HG03108 (cell line): ENCODE results near the gene PLA2G7.
"Not testable (repeated sequence)": the region's sequence is repeated elsewhere in the genome, so short reads cannot be mapped to it uniquely, and the experiment has no call there.

ENCODE experiments used
- ATAC-seq: cut with Tn5 transposase; IDR thresholded peaks from one replicate; pipeline ENCODE4 v1.9.1; 2021; ENCODE audit warnings: moderate library complexity; ENCODE audit not compliant: unreplicated experiment

PLA2G7 gene

DNA sequence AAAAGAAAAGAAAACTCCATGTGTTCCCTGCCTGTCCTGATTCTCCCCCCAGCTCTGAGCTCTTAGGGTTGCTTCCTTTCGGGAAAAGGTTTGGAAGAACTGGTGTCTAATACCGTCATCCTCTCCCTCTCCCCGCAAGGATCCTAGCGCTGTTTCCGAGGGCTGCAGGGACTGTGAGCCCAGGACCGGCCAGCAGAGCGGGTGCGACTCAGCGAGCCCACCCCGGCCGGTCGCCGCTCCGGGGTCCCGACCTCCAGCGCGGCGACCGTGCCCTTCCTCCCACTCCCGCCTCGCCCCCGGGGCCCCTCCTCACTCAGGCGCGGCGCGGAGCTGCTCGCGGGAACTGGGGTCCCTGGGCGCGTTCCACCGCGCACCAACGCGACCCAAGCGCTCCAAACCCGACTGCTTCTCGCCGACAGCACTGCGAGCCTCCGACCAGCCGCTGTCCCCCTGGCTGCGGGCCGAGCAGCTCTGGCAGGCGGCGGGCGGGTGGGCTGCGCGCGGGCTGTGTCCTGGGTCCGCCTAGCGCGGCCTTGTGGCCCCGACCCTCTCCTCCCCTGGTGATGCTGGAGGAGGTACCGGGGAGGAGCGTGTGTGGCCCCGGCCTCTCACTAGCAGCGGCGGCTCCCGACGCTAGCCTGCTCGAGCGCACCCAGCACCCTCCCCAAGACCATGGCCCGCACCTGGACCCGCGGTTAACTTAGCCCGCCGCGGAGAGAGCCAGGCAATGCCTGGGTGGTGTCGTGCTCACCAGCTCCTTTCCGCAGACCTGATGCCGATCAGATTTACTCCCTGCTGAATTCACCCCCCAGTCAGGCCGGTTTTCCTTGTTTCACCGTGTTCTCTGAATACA, at the start of gene PLA2G7:
PLA2G7 (minus strand) TSS at position 509 of the 853 bp plus-strand sequence. CDS start 12,484 bp downstream, outside the sequence.
- no peak for ATAC-seq

DNA sequence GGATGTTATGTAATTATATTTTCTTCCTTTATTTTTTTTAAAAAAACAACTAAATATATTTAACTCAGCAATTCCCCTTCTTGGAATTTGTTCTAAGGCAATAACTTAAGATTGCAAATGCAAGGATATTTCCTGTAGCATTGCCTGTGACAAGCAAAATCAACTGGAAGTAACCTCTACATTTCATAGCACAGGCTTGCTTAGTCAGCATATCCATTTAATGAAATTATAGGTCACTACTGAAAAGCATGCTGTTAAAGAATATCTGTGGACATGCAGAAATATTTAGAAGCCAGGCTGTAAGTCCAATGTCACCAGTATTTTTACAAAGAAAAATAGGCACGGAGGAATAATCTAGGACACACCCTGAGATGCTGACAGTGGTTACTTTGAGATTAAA, 49.4 kb upstream of the PLA2G7 start:
- no peak for ATAC-seq

DNA sequence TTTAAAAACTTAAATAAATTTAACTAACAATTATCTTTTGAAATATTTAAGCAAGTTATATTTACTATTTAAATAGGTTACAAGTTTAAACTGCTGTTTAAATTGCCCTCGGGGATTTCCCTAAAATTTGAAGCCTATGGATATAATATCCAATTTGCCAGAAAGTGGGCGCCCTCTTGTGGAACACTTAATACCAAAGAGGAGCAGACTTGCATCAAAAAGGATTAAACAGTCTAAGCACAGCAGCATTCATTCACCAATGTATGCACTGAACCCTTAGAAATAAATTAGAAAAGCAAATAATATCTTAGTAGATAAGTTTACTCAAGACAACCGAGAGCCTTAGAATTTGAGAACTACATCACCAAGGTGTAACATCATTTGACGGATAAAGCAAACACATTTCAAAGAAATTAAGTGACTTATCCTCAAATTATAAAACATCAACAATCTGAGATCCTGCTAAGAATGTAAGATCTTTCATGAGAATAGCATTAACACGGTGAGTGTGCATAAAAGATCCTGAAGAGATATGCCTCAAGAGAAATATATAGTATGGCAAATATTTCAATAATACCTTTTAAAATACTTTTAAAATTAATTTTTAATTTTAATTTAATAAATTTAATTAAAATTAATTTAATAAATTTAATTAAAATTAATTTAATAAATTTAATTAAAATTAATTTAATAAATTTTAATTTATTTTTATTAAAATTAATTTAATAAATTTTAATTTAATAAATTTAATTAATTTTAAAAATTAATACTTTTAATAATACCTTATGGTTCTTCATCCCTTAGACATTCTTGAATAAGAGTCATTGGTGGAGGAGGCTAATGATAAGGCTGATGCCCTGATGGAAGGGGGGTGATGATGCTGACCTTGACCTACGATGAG, 46.6 kb upstream of the PLA2G7 start:
- ATAC-seq: no peak

DNA sequence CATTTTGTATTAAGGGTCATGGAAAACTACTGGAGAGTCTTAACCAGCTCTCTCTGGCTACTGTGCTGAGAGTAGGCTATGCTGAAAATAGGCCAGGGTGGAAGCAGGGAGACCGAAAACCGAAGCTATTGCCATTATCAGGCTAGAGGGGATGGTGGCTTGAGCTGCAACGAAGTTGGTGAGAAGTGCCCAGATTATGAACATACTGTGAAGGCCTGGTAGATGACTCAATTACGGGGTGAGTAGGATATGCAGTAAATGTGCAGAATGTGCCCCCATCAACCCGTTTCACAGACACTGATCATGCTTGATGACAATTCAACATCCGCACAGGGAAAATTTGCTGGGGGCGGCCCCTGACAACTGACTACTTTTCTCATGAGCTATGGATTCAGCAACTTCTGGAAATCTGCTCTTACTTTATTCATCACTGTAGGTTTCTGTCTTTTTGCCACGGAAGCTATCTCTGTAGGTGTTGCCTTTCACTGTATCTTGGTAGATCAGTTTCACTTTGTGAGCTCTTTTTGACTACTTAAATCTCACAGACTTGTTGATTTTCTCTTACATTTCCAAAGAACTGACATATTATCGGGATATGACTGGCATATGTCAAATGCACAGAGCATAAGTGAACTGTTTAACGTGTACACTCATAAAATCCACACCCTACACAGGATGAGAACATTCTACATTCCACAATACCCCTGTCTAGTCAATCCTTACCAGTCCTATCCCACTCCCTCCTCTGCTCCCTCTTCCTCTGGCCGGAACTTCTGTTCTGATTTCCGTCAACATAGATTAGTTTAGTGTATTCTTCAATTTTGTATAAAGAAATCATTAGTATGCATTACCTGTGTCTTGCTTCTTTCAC, 42.5 kb upstream of the PLA2G7 start:
- no peak for ATAC-seq

DNA sequence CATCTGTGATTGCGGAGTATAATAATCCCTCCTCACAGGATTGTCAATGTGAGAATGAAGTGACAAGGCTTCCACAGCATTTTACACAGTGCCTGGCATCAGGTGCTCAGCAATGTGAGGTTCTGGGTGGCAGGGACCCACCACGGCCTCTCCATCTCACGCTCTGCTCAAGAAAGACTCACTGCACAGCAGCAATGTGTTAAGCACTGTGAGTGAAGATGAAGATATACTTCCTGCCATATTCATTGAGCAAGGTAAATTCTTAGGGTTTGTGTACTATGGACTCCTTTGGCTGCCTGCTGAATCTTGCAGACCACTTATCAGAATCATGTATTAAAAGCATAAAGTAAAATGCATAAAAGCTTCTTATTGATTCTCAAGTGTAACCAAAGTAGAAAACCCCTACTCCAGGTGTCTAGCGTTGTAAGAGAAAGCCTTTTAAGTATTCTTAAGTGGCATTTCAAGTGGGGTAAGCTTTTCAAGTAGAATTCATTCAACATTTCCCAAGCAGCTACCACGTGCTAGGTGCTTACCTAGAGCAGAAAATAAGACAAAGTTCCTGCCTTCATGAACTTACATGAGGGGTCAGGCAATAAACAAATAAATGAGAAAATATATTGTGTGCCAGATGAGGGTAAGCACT, 41.0 kb upstream of the PLA2G7 start:
- no peak for ATAC-seq

DNA sequence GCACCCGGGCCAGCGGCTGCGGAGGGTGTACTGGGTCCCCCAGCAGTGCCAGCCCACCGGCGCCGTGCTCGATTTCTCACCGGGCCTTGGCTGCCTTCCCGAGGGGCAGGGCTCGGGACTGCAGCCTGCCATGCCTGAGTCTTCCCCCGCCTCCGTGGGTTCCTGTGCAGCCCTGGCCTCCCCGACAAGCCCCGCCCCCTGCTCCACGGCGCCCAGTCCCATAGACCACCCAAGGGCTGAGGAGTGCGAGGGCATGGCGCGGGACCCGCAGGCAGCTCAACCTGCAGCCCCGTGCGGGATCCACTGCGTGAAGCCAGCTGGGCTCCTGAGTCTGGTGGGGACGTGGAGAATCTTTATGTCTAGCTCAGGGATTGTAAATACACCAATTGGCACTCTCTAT, 39.6 kb upstream of the PLA2G7 start:
- ATAC-seq: not testable (repeated sequence)

DNA sequence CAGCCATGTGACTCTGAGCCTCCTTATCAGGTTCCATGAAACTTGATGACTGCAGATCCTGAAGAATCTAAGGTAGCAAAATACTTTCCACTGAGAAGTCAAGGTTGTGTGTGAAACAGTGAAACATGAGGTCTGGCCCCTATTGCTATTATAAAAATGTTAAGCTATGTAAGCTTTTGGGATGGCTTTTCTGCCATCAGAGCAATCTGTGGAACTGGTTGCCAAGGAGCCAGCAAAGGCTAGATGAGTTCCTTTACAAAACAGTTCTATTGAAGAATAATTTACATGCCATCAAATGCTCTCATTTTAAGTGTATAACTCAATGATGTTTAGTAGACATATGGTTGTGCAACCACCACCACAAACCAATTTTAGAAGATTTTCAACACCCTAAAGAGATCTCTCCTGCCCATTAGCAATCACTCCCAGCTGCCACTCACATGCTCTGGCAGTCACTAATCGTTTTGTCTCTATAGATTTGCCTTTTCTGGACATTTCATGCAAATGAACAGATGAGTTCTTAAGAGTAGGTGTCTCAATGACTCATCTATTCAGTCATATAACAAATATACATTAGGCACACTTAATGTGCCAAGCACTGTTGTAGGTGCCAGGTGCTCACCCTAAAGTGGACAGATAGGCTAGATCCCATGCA, 38.2 kb upstream of the PLA2G7 start:
- no peak for ATAC-seq

DNA sequence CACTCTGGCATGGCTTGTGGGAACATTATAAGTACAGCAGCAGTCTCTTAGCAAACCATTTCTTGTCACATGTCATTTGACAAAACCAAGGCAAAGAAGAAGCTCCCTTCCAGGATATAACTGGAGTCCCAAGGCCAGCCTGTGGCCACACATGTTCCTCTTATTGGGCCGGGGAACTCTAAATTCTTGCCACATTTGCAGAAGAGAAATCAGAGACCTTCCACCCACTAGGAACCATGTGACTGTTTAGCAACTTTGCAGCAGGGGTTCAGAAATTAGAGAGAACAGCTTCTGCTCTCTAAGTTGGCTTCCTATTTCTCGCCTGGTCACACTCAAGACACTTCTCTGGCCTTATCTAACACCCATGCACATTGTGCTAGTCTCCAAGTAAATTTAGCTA, 37.6 kb upstream of the PLA2G7 start:
- ATAC-seq: peak; percentile 49

DNA sequence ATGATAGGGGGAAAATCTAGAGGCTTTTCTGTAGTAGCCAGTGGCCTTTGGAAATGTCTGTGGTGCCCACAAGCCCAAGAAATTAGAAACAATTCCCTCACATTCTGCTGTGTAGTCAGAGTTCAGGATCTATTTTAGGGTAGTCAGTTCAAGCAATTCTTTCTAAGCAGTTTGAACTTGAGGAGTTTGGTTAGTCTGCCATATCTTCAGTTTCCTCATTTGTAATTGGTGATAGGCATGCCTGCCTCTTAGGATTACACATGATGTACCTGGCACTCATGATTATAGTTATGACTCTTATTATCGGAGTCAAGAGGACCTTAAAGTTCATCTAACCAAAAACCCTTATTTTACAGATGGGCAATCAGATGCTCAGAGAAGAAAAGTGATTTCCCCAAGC, 36.8 kb upstream of the PLA2G7 start:
- ATAC-seq: no peak

DNA sequence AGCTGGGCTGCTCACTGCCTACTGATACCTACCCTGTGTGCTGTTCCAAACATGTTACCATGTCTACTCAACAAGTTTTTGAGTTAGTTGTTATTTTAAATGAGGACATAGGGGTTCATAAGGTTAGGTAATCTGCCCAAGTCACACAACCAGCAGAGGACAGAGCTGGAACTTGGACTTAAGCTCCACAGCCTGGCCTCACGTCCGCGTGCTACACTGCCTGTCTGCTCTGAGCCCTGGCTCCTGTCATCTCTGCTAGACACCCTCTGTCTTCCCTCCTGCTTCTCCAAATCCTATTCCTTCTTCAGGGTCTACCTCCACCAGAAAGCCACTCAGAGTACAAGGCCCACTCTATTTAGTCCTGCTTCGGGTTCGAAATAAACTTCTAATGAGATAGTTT, 29.8 kb upstream of the PLA2G7 start:
- no peak for ATAC-seq

DNA sequence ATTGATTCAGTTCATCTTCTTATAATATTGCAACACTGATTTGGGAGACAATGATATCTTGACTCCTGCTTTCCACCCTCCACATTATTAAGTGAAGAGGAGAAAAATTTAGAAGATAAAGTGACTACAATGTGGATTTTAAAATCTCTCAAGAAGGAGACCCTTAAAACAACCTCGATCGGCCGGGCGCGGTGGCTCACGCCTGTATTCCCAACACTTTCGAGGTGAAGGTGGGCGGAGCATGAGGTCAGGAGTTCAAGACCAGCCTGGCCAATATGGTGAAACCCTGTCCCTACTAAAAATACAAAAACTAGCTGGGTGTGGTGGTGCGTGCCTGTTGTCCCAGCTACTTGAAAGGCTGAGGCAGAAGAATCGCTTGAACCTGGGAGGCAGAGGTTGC, 29.1 kb upstream of the PLA2G7 start:
- ATAC-seq: not testable (repeated sequence)

DNA sequence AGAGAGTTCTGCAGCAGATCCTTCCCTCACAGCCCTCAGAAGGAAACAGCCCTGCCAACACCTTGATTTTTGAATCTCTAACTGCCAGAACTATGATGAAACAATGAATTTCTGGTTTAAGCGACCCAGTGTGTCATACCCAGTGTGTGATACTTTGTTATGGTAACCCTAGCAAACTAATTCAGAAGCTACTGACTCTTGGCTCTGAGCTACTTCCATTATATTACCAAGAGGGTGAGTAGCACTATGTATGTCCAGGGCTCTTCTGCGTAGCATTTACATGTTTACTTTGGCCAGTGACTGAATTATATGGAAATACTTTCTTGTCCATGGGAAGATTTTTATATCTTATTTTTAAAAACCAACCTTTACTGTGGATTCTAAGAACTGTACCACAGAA, 28.3 kb upstream of the PLA2G7 start:
- no peak for ATAC-seq

DNA sequence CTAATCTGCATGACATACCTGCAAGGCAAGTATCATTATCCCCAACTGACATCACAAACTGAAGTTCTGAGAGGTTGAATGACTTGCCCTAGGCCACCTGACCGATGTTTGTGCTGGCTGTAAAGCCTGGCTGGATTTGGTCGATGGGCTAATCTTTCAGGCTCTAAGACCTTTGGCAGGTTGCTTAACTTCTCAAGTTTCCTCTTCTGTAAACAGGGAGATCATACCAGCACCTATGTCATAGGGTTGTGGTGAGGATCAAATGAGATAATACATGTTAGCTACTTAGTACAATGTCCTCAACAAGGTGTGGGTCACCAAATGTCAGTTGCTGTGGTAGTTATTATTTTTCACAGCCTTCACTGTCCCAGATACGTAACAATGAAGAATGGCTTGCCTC, 25.8 kb upstream of the PLA2G7 start:
- ATAC-seq: no peak

DNA sequence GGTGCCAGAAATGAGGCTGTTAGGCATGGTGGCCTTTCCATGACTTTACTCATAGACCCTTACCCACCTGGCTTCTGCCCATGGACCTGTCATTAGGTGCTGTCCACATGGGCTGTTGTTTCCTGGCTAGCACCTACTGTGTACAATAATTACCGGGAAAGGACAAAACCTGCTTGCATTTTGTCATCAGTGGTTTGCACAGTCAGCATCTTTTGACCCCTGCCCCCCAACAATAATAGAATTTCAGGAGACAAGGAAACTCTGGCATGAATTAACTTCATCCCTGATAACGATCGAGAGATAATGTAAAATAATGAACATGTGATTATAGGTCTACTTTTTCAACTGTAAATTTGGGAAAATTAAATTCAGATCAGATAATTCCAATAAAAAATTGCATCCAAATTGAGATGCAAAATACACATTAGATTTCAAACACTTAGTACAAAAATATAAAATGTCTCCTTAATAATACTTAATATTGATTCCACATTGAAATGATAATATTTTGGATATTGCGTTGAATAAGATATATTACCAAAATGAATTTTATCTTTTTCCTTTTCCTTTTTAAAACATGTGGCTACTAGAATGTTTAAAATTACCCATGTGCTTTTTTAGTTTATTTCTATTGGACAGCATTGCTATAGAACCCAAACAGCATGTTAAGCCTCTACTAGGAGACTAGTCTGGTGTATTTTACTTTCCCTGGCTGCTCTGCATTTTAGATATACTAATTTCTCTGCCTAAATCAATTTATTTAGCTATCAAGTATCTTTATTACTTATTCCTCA, 24.0 kb upstream of the PLA2G7 start:
- ATAC-seq: no peak

DNA sequence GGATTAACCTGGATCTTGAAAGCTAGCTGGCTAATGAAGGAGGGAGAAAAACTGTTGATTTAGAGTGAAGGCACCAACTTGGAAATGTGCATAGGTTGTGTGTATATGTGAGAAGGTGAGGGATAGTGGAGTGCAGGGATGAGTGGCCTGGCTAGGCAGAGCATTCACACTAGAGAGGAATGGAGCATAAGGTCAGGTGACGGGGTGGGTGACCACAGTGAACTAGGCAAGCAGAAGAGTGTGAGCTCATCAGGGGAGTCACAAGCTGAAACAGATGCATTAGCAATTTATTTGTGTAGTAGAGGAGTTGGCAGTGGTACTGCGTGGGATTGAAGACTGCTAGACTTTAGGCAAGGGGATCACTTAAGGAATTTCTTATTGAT, 22.0 kb upstream of the PLA2G7 start:
- no peak for ATAC-seq

DNA sequence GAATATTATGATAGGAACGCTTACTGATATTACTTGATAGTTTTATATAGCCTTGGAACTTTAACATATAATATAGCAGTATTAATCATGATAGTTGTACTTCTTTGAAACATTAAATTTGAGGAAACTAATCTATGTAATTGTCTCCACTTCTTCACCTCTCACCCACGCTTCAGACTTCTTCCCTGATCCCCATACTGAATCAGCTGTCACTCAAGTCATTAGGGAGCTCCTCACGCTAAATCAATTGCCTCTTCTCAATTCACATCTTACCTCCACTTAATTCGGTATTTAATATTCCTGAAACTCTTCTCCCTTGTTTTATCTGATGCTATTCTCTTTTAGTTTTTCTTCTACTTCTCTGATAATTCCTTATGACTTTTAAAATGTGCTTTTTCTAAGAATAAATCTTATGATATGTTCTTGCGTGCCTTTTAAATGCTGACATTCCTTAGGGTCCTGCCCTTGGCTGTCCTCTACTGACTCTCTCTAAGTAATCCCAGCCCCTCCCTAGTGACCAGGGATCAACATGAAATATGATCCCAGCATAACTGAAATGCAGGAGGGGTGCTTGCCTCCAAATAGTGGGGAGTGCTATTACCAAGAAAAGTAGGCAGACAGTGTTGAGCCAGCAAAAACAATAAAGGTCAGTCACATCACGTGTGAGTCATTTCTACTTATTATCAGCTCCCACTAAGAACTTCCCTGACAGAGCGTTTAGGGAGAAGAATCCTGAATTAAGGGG, 21.5 kb upstream of the PLA2G7 start:
- ATAC-seq: no peak

DNA sequence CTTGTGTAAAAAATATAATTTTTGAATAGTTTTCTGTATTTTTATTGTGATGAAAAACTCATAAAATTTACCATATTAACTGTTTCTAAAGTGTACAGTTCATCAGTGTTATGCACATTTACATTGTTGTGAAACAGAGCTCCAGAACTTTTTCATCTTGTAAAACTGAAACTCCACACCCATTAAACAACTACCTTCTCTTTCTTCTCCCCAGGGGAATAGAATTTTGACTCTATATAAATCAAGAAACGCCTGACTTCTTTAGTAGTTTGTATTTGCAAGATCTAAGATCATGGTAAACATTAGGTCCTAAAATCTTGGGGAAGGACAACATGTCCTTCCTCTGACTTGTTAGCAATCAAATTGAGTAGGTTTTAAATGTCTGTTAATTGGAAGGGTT, 20.7 kb upstream of the PLA2G7 start:
- ATAC-seq: no peak

DNA sequence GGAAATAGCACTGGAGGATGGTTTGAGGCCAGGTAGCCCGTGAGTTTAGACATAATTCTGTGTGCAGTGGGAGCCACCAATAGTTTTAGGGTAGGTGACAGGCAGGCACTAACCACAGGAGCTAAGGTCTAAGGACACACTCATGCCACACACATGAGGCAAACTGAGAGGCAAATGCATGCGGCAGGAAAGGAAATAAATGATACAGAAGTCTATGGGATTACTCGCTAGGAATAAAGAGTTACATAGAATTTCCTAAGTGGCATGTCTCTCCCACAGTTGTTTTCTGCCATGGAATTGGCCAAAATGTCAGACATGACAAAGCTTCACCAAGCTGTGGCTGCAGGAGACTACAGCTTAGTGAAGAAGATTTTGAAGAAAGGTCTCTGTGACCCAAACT, 16.5 kb upstream of the PLA2G7 start:
- no peak for ATAC-seq

DNA sequence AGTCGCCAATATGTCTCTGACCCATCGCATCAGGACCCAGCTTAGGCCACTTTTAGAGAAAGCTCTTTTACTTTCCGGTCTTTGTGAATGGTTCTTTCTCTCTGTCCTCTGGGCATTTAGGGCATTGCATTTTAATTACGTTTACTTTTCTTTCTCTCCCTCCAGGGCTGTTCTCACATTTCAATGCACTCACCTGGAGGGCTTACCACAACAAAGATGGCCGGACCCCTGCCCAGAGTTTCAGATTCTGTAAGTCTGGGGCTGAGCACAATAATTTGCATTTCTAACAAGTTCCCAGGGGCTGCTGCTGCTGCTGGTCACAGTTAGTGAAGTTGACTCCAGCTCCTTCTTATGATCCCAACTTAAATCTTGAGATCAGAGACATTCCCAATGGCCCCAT, 14.6 kb upstream of the PLA2G7 start:
- ATAC-seq: no peak
